ENCODE results near the gene TOR3A. TPM values are rescaled to one million over a fixed set of nuclear protein-coding genes. Genes with fewer than 3 reads are reported as not detected.

TOR3A gene
- total RNA-seq, 1 experiment from 2014 or later = 51.5 TPM

GRCh38 chr1:179127163-179127895 is 45.5 kb downstream of the TOR3A start:
- in situ Hi-C loops (cut with HindIII; ENCODE audit: low pct_unique_long_range_greater_than_20kb, low sequenced_read_pairs) = no loop called here
- ATAC-seq (no peak), DNase-seq (ENCODE audit: low read depth, low spot score) (no peak)
- H3K4me3 ChIP-seq (ENCODE audit: low read depth in 2 of 2, low read length in 2 of 2) = no peak overlapping the region
- no peaks in the 10 kb centered on the region; the same call in 1 of the 2 replicates for H3K36me3 ChIP-seq (ENCODE audit: control insufficient read depth, insufficient read depth, low read length)
- POLR2A ChIA-PET = no interaction called here
- H3K9me3 ChIP-seq (ENCODE audit: control insufficient read depth, insufficient read depth, low read depth, low read length) = no peaks in the 10 kb centered on the region
- no peak for TF ChIP-seq POLR2AphosphoS5 (IDR thresholded peaks at IDR 0.05; ENCODE audit: low read depth, low read length)
- TF ChIP-seq TCF7L2 (IDR thresholded peaks at IDR 0.05; ENCODE audit: low read depth, low read length) = no peak
- no peak for TF ChIP-seq SIN3A (IDR thresholded peaks at IDR 0.05; ENCODE audit: borderline replicate concordance, insufficient read depth, low read depth, low read length)
- TF ChIP-seq, protein P1, sequence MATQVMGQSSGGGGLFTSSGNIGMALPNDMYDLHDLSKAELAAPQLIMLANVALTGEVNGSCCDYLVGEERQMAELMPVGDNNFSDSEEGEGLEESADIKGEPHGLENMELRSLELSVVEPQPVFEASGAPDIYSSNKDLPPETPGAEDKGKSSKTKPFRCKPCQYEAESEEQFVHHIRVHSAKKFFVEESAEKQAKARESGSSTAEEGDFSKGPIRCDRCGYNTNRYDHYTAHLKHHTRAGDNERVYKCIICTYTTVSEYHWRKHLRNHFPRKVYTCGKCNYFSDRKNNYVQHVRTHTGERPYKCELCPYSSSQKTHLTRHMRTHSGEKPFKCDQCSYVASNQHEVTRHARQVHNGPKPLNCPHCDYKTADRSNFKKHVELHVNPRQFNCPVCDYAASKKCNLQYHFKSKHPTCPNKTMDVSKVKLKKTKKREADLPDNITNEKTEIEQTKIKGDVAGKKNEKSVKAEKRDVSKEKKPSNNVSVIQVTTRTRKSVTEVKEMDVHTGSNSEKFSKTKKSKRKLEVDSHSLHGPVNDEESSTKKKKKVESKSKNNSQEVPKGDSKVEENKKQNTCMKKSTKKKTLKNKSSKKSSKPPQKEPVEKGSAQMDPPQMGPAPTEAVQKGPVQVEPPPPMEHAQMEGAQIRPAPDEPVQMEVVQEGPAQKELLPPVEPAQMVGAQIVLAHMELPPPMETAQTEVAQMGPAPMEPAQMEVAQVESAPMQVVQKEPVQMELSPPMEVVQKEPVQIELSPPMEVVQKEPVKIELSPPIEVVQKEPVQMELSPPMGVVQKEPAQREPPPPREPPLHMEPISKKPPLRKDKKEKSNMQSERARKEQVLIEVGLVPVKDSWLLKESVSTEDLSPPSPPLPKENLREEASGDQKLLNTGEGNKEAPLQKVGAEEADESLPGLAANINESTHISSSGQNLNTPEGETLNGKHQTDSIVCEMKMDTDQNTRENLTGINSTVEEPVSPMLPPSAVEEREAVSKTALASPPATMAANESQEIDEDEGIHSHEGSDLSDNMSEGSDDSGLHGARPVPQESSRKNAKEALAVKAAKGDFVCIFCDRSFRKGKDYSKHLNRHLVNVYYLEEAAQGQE (IDR thresholded peaks at IDR 0.05; ENCODE audit: insufficient read depth in 1 of 2, low read depth in 2 of 2, low read length in 1 of 2) = no peak
- TF ChIP-seq CTCF (IDR thresholded peaks at IDR 0.05) = no peak
- no TSS peak for BruUV-seq (replicated peaks)
- H3K27me3 ChIP-seq (ENCODE audit: control insufficient read depth, insufficient read depth, low read length) = no peaks in the 10 kb centered on the region
- intact Hi-C loops (cut with micrococcal nuclease; ENCODE audit: unreplicated experiment) = no loop called here
- CTCF ChIA-PET = no interaction called here
- H3K27ac ChIP-seq (ENCODE audit: low read length) = no peak overlapping the region
- peaks cover 23% of the 10 kb centered on the region for H3K4me1 ChIP-seq (ENCODE audit: control insufficient read depth, insufficient read depth, low read length)

DNA sequence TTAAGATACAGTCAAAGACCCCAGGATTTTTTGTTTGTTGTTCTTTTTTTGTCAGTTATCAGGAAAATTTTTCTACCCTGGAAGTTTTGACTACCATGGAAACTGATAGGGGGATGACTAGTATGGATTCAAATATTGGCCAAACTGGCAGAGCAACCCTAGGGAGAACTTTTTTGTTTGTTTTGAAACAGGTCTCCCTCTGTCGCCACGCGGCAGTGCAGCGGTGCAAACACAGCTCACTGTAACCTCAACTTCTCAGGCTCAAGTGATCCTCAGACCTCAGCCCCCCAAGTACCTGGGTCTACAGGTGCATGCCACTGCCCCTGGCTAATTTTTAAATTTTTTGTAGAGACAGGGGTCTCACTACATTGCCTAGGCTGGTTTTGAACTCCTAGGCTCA is 46.6 kb downstream of the TOR3A start:
- no peaks in the 10 kb centered on the region for H3K27me3 ChIP-seq (ENCODE audit: control insufficient read depth, insufficient read depth, low read length)
- in situ Hi-C loops (cut with HindIII; ENCODE audit: low pct_unique_long_range_greater_than_20kb, low sequenced_read_pairs) = no loop called here

More for the DNA sequence above, 46.6 kb downstream of the TOR3A start:
- H3K4me3 ChIP-seq (ENCODE audit: low read depth in 2 of 2, low read length in 2 of 2) = no peak overlapping the region
- H3K36me3 ChIP-seq (ENCODE audit: control insufficient read depth, insufficient read depth, low read length) = no peaks in the 10 kb centered on the region; the same call in 1 of the 2 replicates
- peak overlapping the region; percentile 74 for H3K27ac ChIP-seq (ENCODE audit: low read length)
- DNase-seq (ENCODE audit: low read depth, low spot score) = no peak
- no TSS peak for BruUV-seq (replicated peaks)
- TF ChIP-seq POLR2AphosphoS5 (IDR thresholded peaks at IDR 0.05; ENCODE audit: low read depth, low read length) = no peak
- TF ChIP-seq TCF7L2 (IDR thresholded peaks at IDR 0.05; ENCODE audit: low read depth, low read length) = no peak
- no peak for TF ChIP-seq CTCF (IDR thresholded peaks at IDR 0.05)
- no peak for TF ChIP-seq SIN3A (IDR thresholded peaks at IDR 0.05; ENCODE audit: borderline replicate concordance, insufficient read depth, low read depth, low read length)
- TF ChIP-seq, protein P1 (IDR thresholded peaks at IDR 0.05; ENCODE audit: insufficient read depth in 1 of 2, low read depth in 2 of 2, low read length in 1 of 2) = no peak
- POLR2A ChIA-PET = interaction anchor here (0.5 kb wide), 1 partner anchor 12 kb away, joined by 3 read pairs; no protein-coding TSS in a partner anchor
- intact Hi-C loops (cut with micrococcal nuclease; ENCODE audit: unreplicated experiment) = no loop called here
- ATAC-seq = no peak
- CTCF ChIA-PET = no interaction called here
- H3K9me3 ChIP-seq (ENCODE audit: control insufficient read depth, insufficient read depth, low read depth, low read length) = no peaks in the 10 kb centered on the region
- H3K4me1 ChIP-seq (ENCODE audit: control insufficient read depth, insufficient read depth, low read length) = peaks cover 23% of the 10 kb centered on the region
